GM21381 (cell line): ENCODE data around the gene PRKCZ.

Experiments used
- ATAC-seq: cut with Tn5 transposase; IDR thresholded peaks from one replicate; pipeline ENCODE4 v1.9.1; 2021; ENCODE audit warnings: mild to moderate bottlenecking, moderate library complexity; ENCODE audit not compliant: unreplicated experiment

PRKCZ gene

DNA sequence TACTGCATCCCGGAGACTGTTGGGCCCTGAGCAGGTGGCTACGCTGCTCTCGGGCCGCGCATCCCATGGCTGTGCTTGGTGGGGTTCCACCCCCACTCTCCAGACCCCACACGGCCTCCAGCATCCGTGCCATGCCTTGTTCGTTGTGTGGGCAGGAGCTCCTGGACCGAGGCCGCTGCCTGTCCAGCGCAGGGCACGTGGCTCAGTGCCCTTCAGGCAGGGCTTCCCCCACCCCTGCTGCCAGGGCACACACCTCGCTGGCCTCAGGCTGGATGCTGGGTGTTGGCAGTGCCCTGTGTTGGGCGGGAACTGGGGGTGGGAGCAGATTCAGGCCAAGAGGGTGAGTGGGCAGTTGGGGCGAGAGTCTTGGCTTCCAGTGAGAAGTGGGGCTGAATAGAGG, 9.9 kb downstream of the PRKCZ start:
- ATAC-seq: no peak

DNA sequence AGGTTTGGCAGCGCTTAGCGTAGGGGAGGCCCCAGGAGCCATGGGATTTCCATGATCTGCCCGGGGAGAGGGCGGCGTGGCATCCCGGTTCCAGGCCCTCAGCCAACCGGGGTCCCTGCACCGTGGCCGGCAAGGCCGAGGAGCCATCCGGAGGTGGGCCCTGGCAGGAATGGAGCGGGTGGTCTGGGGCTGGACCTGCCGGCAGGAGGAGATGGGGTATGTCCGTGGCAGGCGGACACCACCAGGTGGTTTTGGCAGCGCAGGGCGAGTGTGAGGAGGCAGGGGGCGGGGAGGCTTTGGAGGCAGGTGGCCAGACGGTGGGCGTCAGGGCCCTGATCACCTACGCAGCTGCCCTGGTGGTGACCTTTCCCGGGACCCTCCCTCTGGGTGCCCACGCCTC, 10.3 kb downstream of the PRKCZ start:
- ATAC-seq: no peak

DNA sequence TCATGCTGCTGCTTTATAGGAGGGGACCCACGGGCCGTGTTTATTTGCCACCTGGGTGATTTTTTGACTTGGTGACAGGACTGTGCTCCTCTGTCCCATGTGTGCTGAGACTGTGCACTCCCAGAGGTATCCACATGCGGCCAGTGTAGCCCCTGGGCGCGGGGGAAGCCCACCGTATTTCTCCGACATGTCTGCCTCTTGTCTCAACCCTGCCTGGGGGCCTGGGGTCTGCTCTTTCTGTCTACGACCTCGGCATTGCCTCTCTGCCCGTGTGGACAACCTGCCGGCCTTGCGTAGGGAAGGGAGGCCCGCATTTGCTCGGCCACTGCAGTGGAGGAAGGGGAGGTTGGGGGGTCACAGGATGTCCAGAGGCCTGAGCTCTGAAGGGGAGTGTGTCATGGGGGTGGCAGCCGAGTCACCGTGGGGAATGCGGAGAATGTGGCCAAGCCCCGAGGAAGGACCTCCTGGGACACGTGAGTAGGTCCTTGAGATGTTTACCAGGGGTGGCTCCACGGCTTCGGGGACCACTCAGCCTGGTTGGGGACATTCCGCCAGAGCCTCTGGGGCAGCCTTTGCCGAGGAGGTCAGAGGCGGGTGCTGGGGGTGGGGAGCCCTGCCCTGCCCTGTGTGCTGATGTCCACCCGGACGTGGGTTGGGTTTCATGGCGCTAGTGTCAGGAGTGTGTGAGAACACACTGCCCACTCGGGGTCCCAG, 11.0 kb downstream of the PRKCZ start:
- ATAC-seq: no peak

DNA sequence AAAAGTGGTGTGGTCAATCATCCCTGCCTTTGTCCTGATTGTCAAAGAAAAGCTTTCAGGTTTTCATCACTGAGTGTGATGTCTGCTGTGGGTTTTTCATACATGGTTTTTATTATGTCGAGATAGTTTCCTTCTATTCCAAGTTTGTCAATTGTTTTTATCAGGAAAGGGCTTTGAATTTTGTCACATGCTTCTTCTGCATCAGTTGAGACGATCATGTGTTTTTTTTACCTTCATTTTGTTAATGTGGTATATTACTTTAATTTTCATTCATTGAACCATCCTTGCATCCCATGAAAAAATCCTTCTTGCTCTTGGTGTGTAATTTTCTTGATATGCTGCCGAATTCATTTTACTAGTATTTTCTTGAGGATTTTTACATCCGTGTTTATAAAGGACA, 15.5 kb downstream of the PRKCZ start:
- no peak for ATAC-seq

DNA sequence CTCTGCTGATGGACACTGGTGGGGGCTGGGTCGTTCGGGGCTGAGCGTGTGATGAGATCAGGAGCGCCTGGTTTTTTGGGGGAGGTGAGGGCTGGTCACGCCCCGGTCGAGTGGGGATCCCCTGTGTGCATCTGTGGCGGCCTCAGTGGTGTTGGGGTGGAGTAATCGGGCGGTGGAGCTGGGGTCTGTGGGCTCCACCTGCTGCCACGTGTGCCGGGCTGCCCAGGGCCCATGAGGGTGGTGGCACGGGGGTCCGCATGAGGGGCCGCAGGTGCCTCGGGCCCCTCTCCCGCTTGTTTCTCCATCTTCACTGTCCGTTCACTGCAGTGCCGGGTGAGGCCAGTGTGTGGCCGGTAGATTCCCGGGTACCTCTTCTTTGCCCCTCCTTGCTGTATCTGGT, 17.2 kb downstream of the PRKCZ start:
- no peak for ATAC-seq

DNA sequence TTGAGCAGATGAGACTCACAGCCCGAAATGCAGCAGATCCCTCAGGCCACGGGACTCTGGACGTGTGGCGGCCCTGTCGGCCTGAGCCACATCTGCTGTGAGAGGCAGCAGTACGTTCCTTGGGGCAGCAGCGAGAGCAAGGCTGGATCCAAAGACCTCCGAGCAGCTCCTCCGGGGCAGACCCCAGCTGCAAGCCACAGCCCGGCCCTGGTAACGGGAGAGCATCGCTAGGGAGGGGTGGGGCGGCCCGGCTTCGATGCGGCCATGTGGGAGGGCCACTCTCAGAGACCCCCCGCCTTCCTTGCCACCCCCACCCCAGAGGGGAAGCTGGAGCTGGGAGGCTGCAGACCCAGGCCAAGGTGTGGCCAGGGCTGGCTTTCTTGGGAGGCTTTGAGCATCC, 17.8 kb downstream of the PRKCZ start:
- ATAC-seq: no peak

DNA sequence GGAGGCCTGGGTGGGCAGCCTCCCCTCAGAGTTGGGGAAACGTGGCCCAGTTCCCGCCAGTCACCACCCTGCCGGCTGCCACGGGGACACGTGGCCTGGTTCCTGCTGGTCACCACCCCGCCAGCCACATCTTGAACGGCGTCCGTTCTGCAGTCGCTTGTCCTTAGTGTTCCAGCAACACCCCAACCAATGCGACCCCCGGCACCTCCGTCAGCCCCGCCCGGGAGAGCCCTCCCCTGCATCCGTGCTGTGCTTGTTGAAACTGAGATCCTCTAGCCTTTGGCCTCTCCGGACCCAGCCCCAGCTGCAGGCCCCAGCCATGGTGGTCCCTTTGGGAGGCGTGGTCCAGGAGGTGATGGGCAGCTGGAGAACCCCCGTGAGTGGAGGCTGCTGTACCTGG, 18.7 kb downstream of the PRKCZ start:
- no peak for ATAC-seq

DNA sequence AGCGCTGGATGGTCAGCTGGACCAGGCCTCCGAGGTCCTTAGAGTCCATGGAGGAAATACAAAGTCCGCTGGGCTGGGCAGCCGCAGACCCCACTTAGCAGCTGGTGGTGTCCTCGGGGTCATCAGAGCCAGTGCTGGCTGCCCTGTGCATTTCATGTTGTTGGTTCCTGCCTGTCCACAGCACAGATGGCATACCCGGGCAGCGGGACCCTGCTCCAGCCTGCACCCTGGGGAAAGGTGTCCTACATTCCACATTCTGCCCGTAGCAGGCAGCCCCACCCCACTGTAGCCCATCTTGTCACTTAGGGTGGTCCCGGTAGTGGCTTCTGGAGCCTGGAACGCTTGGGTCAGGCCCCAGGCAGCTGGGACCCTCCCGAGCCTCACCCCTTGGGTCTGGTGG, 19.8 kb downstream of the PRKCZ start:
- no peak for ATAC-seq

DNA sequence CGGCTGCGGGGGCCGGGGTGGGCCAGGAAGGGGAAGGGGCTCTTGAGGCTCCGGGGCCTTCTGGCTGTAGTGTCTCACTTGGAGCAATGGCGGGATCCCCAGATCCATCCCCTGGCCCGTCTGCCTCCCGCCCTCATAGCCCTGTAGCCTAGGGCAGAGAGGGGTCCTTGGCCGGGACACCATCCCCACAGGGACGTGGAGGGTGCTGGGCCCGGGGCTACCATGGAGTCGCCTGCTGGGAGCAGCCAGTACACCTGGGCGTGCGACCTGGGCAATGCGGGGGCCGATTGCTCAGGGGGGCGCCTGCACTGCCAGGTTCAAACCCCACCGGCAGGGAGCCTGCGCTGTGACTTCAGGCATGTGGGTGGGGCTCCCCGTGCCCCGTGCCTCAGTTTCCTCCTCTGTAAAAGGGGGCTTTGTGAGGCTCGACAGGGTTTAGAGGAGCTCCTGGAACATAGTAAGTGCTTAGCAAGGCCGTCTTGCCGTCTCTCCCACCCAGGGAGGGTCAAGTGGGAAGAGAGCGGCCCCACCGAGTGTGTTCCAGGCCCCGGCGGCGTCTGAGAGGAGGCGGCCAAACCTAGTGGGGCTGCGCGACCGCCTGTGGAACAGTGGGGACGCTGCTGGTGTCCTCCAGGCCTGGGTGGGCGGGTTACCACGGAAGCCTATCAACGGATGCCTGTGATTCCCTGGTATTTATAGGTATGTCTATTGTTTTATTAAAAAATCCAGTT, 20.8 kb downstream of the PRKCZ start:
- ATAC-seq: no peak

DNA sequence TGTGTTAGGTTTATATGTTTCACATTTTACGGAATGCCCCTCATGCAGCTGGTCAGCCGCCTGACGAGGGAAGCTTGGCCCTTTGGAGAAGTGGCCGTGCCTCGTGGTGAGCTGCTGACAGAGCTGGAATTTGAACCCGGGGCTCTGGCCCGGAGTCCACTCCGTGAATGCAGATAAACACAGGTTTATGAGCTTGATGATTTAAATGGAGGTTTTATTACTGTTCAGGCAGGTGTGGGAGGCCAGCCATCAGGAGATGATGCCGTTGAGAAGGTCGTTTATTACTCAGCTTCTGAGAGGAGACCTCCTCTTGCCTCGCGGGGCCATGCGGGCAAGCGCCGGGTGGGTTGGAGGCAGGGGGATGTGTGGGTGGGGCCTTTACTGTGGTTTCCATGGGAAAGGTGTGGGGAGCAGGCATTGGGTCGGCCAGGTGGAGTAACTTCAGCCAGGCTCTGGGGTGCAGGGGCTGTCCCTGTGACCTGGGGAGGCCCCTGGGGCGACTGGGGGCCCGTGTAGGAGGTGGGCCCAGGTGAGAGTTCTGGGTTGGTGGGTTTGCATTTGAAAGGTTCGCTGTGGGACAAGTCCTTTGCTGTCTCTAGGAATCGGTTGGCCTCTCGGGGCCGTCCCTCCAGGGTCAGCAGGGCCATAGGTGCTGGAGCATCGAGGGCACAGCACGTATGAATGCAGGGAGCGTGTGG, 22.0 kb downstream of the PRKCZ start:
- ATAC-seq: no peak

DNA sequence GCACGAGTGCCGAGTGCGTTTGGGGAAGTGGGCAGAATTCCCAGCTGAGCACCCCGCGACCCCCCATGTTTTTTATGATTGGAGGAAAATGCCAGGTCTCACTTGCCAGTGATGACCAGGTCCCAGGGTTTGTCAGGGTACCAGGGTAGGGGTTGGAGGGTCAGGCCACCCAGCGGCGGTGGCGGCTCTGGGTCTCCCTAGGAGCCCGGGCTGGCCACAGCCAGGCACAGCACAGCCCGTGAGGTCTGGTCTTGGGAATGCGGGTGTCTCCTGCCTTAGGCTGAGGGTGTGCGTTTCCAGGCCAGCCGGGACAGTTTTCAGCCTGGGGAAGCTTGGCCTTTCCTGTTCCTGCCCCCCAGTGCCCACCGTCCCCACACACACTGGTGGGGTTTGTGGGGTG, 22.7 kb downstream of the PRKCZ start:
- ATAC-seq: no peak

DNA sequence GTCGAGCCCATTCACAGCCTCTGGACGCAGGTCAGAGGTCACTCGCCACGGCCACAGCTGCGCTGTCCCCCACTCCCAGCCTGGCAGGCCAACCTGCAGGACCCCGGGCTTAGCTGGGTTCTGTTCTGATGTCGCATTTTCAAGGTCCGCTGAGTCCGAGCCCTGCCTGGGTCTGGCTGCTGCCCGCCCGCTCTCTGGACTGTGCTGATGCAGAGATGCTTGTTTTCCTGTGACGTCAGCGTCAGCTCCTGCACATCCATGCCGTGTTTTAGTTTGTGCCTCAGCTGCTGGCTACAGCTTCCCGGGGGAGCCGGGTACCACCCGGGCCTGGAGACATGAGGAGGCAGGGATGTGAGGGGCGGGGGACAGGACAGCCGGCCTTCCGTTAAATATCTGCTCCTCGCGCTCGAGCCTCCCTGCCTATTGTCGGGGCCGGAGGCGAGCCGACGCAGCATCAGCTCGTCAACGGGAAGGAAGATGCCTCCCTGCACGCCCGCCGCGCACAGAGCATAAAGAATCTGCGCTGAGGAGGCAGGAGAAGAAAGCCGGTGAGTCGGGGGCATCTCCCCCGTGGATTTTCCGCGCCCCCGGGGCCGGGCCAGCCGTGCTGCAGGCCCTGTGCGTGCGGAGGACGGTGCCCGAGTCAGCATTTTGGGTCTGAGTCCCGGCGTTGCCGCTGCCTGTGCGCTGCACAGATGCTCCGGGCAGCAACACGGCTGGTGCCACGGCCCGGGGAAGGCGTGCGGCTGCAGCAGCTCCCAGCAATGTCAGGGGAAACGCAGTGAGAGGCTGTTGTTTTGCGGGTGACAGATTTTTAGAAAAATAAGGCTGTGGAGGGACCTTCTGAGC, 23.4 kb downstream of the PRKCZ start:
- no peak for ATAC-seq

DNA sequence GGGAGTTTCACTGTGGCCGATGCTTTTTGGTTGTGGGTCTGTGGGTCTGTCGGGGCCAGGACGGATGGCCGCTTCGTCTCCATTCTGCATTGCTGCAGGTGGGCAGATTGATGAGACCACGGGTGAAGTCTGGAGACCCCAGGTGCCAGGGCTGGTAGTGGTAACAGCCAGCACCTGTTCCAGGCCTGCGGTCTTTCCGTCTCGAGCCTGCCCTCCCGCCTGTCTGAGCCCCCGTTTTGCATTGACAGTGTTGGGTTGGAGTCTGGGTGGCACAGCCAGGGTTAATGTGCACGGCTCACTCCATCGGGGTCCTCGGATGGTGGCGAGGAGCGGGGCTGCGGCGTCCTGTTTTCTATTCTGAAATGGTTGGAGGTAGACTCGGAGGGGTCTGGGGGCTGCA, 24.2 kb downstream of the PRKCZ start:
- no peak for ATAC-seq

DNA sequence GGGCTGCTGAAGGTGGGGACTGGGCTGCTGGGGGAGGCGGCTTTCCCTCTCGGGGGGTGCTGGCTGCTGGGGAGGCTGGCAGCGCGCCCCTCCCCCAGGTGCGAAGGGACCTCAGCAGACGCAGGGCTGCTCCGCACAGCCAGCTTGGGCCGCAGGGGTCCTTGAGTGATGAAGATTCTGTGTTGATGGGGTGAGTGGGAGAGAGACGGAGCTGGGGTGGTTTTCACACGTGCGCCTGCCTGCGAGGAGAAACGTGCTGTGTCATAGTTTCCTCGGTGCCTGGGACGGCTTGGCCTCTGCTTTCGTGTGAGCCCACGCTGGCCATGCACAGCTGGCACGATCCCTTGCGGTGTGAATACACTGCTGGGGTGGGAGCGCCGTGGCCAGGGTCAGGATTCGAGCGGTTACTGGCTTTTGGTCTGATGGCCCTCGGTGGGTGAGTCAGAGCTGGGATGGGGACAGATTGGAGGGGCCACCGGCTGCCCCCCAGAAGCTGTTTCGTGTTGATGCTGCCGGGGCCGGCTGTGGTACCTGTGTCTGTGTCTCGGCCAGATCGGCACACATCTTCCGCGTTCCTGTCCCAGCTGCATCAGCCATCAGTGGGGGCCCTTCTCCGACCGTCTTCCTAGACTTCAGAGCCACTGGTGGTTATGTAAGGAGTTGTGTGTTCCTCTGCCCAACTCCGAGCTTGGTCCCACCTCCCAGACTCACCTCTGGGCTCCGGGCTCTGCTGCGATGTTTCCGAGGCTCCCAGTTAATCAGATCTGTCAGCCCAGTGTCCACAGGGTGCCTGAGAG, 24.9 kb downstream of the PRKCZ start:
- ATAC-seq: no peak

DNA sequence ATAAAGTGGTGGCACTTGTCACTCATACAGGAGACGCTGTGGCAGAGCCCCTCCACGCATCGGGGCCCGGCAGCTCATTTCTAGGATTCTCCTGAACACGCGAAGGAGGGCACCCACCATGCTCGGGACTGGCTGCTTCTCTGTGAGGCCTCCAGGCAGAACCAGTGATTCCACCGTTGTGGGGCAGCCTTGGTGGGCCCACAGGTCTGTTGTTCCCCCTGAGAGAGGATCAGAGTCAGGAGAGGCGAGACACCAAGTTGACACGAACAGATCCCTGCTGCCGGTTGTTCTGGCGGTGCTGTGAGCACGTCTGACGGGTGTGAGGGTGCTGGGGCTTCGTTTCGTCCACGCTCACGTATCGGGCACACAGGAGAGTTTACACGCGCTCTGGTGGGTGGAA, 26.6 kb downstream of the PRKCZ start:
- no peak for ATAC-seq

DNA sequence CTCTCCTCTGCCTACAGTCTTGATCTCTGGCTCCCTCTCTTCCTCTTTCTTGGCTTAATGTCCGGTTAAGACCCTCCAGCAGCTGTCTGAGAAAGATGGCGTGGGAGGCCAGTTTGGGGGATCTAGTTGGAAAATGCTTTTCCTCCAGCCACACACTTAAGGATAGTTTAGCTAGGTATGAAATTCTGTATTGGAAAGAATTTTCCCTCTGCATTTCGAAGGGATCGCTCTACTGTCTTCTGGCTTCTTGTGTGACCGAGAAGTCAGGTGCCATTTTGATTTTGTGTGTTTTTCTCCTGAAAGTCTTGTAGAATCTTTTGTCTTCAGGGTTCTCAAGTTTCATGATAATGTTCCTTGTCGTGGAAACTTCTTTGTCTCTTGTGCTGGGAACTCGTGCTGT, 28.0 kb downstream of the PRKCZ start:
- no peak for ATAC-seq

DNA sequence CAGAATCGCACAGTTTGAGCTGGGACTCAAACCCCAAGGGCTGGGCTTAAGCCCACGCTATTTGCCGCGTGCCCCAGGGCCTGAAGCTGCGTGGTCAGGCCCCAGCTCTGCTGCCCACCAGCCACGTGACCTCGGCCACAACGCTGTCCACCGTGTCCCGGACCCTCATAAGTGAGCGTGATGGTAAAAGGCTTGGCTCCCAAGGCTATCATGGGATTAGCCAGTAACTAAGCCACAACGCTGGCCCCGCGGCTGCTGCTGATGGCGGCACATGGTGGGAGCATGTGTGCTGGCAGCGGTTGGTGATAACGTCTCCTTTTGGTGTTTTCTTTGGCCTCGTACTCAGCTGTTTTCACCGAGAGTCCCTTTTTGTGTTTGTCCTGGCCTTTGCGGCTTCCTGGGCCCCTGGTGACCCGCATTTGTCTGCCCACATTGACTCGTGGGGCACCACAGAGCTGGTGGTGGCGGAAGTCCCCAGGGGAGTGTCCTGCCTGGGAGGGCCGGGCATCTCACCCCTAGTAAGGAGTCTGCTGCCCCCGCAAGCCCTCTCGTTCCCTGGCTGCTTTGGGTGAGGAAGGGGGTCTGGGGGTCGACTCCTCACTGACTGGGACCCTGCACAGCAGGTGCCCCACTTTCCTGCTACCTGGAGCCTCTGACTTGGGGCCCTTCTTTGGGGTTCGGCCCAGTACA, 29.3 kb downstream of the PRKCZ start:
- ATAC-seq: no peak

DNA sequence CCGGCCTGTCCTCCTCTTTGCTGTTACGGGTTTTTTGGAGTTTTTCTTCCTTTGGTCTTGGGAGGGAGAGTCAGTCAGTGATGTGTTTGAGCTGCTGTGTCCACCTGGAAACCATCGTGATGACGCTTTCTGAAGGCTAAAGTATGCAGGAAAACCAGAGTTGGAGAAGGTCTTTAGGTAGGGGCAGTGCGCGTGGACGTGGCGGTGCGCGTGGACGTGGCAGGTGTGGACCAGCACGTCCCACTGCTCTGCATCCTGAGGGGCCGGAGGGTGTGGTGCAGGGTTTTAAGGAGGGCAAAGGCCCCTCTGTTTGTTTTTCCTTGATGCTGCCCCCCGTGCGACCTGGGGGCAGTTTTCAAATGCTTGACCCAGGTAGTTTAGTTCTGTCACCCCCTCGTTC, 29.9 kb downstream of the PRKCZ start:
- no peak for ATAC-seq

DNA sequence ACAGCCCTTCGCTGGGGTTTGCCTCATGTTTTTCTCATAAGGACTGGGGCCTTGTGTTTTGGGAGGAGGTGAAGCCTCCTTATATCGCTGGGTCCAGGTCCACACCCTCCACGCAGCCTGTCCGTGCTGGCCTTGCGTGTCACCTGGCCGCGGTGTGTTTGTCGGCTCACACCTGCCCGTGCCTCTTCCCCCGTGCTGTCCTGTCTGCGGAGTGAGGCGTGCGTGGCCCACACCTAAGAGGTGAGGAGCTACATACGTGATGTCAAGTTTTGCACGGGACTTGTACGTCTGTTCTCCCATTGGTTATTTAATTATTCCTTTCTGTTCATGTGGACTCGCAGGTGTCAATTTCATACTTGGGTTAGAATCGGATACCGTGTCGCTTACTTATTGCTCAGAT, 30.7 kb downstream of the PRKCZ start:
- ATAC-seq: no peak

DNA sequence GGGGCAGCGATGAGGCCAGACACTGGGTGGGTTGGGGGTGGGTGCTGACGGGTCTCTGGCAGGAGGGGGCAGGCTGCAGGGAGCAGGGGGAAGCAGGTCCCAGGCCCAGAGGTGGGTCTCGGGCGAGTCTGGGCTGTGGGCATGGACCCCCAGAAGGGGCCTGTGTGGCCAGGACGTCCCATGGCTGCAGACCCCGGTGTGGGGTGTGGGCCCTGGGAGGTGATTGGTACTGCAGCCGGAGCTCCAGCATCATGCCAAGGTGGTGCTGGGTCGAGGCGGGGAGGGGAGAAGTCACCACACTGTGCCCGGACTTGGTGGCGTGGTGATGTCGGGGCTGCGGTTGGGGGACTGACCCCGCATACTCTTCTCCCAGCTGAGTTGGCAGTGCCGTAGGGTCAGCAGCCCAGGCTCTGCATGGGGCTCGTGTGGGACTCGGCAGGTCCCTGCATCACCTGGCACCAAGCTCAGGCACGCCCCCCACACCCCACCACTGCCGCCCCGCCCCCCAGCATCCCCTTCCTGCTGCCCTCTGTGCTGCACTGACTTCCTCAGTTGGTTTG, 31.2 kb downstream of the PRKCZ start:
- ATAC-seq: no peak
